ENCODE results near the gene CCNQ. TPM values are rescaled to one million over a fixed set of nuclear protein-coding genes. Genes with fewer than 3 reads are reported as not detected.

CCNQ gene
- total RNA-seq, 1 experiment from 2014 or later, result 33.9 TPM

DNA sequence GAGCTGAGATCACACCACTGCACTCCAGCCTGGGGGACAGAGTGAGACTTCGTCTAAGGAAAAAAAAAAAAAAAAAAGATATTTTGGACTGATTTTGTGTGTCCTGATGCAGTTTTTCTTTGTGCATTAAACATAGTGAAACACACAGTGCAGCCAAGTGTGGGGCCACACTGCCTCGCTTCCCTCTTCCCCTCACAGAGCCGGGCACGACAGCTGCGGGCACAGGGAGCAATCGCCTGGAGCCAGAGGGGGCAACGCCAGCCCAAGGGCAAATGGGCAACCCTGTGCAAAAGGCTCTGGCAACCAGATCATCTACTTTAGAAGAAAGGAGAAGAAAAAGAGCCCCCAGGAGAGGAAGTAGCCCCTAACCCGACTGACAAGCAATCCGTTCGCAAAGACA lies 13.5 kb upstream of the CCNQ start:
- H3K4me3 ChIP-seq, result no peak overlapping the region
- intact Hi-C loops (cut with micrococcal nuclease; ENCODE audit: unreplicated experiment), result loop anchor here (5.0 kb wide), 1 partner anchor 35 kb away; the partner anchor contains the start of gene DUSP9
- TF ChIP-seq CTCF (conservative IDR thresholded peaks at IDR 0.05) (no peak), EZH2 (IDR thresholded peaks at IDR 0.05; ENCODE audit: low read depth) (no peak)
- BruUV-seq (replicated peaks), result no TSS peak
- H2AFZ ChIP-seq, result no peak overlapping the region
- H4K20me1 ChIP-seq (ENCODE audit: insufficient read depth), result no peaks in the 10 kb centered on the region
- no peaks in the 10 kb centered on the region for H3K36me3 ChIP-seq (ENCODE audit: low read depth)
- ChIA-PET CTCF (interaction anchor here (1.4 kb wide), 1 partner anchor 56 kb away, joined by 7 read pairs; no protein-coding TSS in a partner anchor), POLR2A (ENCODE audit: unreplicated experiment) (no interaction called here)
- no peaks in the 10 kb centered on the region for H3K4me1 ChIP-seq (replicated peaks; ENCODE audit: insufficient read depth)
- no peak overlapping the region for H3K4me2 ChIP-seq
- H3K27me3 ChIP-seq (ENCODE audit: insufficient read depth, low read depth), result peaks cover 78% of the 10 kb centered on the region
- H3K27ac ChIP-seq, result no peak overlapping the region
- H3K79me2 ChIP-seq (ENCODE audit: low read depth), result no peaks in the 10 kb centered on the region
- H3K9me2 ChIP-seq (ENCODE audit: insufficient read depth), result no peaks in the 10 kb centered on the region
- no peaks in the 10 kb centered on the region for H3F3A ChIP-seq (ENCODE audit: insufficient read depth, low read depth)
- no peaks in the 10 kb centered on the region for H3K9me3 ChIP-seq (ENCODE audit: insufficient read depth, low read depth)
- DNase-seq, result no peak

DNA sequence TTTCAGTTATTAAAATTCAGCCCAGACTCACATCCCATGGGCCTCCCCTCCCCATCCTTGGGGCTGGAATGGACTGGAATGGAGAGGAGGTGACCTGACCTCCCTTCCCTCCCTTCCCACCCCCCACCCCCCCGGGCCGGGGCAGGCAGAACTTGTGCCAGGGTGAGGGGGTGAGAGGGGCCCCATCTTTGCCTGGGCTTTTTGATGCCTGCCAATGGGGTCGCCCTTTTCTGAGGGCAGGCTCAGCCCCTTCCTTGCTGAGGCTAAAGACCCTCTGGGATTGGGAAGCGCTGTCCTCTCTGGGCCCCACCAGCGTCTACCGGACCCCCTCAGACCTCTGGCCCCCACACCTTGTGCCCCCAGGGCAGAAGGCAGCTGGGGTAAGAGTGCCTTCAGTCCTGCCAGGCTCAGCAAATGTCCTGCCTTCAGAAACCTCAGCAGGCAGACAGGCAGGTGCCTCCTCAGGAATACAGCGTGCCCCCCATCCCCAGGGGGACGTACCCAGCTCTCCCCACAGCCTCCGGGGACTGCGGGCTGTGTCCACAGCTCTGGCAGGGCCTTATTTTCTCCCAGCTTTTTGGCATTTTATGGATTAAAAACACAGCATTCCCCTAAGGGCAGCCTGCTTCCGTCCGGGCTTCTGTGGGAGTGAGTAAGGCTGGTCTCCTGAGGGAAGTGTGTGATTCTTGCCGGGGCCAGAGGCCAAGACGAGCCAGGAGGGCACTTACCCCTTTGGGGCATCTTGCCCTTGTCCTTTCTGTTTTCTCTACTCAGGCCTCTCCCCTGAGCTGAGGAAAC lies 12.6 kb upstream of the CCNQ start:
- no peak overlapping the region for H3K27ac ChIP-seq
- H3K27me3 ChIP-seq (ENCODE audit: insufficient read depth, low read depth), result peaks cover 76% of the 10 kb centered on the region
- CTCF ChIA-PET, result interaction anchor here (0.6 kb wide), 1 partner anchor 65 kb away, joined by 4 read pairs; no protein-coding TSS in a partner anchor
- H3K79me2 ChIP-seq (ENCODE audit: low read depth), result no peaks in the 10 kb centered on the region
- H3F3A ChIP-seq (ENCODE audit: insufficient read depth, low read depth), result no peaks in the 10 kb centered on the region
- intact Hi-C loops (cut with micrococcal nuclease; ENCODE audit: unreplicated experiment), result loop anchor here (5.0 kb wide), 1 partner anchor 36 kb away; the partner anchor contains the start of gene DUSP9
- no peak overlapping the region for H2AFZ ChIP-seq
- no peak overlapping the region for H3K4me2 ChIP-seq
- no peaks in the 10 kb centered on the region for H3K9me3 ChIP-seq (ENCODE audit: insufficient read depth, low read depth)
- H4K20me1 ChIP-seq (ENCODE audit: insufficient read depth), result no peaks in the 10 kb centered on the region
- no TSS peak for BruUV-seq (replicated peaks)
- POLR2A ChIA-PET (ENCODE audit: unreplicated experiment), result no interaction called here
- no peak for DNase-seq
- H3K9me2 ChIP-seq (ENCODE audit: insufficient read depth), result no peaks in the 10 kb centered on the region
- H3K36me3 ChIP-seq (ENCODE audit: low read depth), result no peaks in the 10 kb centered on the region
- no peak overlapping the region for H3K4me3 ChIP-seq
- no peaks in the 10 kb centered on the region for H3K4me1 ChIP-seq (replicated peaks; ENCODE audit: insufficient read depth)
- TF ChIP-seq EZH2 (IDR thresholded peaks at IDR 0.05; ENCODE audit: low read depth) (no peak), CTCF (conservative IDR thresholded peaks at IDR 0.05) (no peak)

DNA sequence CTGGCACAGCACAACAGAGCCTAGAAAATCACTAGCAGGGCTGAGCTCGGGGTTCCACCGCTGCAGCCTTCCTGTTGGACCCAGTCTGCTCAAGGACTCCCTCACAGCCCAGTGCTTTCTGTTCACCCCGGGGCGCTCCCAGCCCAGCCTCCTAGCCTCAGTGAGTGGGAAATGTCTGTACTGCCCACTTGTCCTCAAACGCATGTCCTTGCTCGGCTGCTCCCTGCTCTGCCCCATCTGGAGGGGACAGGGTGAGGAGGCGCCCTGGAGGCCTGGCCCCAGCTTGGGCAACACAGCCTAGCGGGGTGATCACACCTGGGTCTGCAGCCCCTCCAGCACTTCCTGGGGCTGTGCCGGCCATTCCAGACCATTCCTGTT lies 11.9 kb upstream of the CCNQ start:
- Histone ChIP-seq H3K4me2 (no peak overlapping the region), H2AFZ (no peak overlapping the region), H3K36me3 (ENCODE audit: low read depth) (no peaks in the 10 kb centered on the region), H3K9me2 (ENCODE audit: insufficient read depth) (no peaks in the 10 kb centered on the region), H3K4me3 (no peak overlapping the region), H3K9me3 (ENCODE audit: insufficient read depth, low read depth) (no peaks in the 10 kb centered on the region), H3F3A (ENCODE audit: insufficient read depth, low read depth) (no peaks in the 10 kb centered on the region), H3K4me1 (replicated peaks; ENCODE audit: insufficient read depth) (no peaks in the 10 kb centered on the region), H4K20me1 (ENCODE audit: insufficient read depth) (no peaks in the 10 kb centered on the region), H3K27ac (no peak overlapping the region), H3K27me3 (ENCODE audit: insufficient read depth, low read depth) (peaks cover 76% of the 10 kb centered on the region), H3K79me2 (ENCODE audit: low read depth) (no peaks in the 10 kb centered on the region)
- no TSS peak for BruUV-seq (replicated peaks)
- TF ChIP-seq CTCF (conservative IDR thresholded peaks at IDR 0.05) (no peak), EZH2 (IDR thresholded peaks at IDR 0.05; ENCODE audit: low read depth) (no peak)
- intact Hi-C loops (cut with micrococcal nuclease; ENCODE audit: unreplicated experiment), result loop anchor here (1.0 to 5.0 kb wide), 2 partner anchors 36 to 57 kb away; partner anchors contain the start of gene DUSP9
- no peak for DNase-seq
- ChIA-PET CTCF (no interaction called here), POLR2A (ENCODE audit: unreplicated experiment) (no interaction called here)
